Activated CD8-positive, alpha-beta T cell treated with anti-CD3 and anti-CD28 coated beads for 36 hours (primary cell): ENCODE data around the gene SLC22A4. TPM values are rescaled to one million over a fixed set of nuclear protein-coding genes. Genes with fewer than 3 reads are reported as not detected.

Source experiments
- ATAC-seq: fragments of 200-7000 bp; cut with Tn5 transposase; one replicate; pipeline ENCODE4 v1.10.0; 2021; ENCODE audit warnings: mild to moderate bottlenecking, moderate library complexity
- CTCF ChIA-PET: fragments of 350-600 bp; sonication (Branson Sonifier 250); formaldehyde crosslinking; loops from one replicate; lab custom pipeline; 2021; ENCODE audit warnings: antibody characterized with exemption; lab: Charles Lee
- POLR2A ChIA-PET: fragments of 350-600 bp; sonication (Branson Sonifier 250); formaldehyde crosslinking; loops from one replicate; lab custom pipeline; 2021; ENCODE audit warnings: antibody characterized with exemption; lab: Charles Lee
- DNase-seq: peaks from one replicate; pipeline ENCODE4 v3.0.0-alpha.2; 2020
- H3K27ac Mint-ChIP-seq: one replicate; pipeline ENCODE4 v1.8.0; 2021; ENCODE audit warnings: mild to moderate bottlenecking, mixed read lengths
- H3K27me3 Mint-ChIP-seq: one replicate; pipeline ENCODE4 v1.8.0; 2021; ENCODE audit warnings: mixed read lengths
- H3K36me3 Mint-ChIP-seq: one replicate; pipeline ENCODE4 v1.8.0; 2021; ENCODE audit warnings: low read depth, mixed read lengths
- H3K4me1 Mint-ChIP-seq: one replicate; pipeline ENCODE4 v1.8.0; 2021; ENCODE audit warnings: low read depth, mixed read lengths
- H3K4me3 Mint-ChIP-seq: one replicate; pipeline ENCODE4 v1.8.0; 2021; ENCODE audit warnings: mild to moderate bottlenecking, moderate library complexity, mixed read lengths
- H3K9me3 Mint-ChIP-seq: one replicate; pipeline ENCODE4 v1.8.0; 2021; ENCODE audit warnings: mixed read lengths
- CTCF ChIP-seq: fragments of 200-600 bp; IDR thresholded peaks from one replicate; pipeline ENCODE4 v1.8.0; 2022; ENCODE audit warnings: antibody characterized with exemption, mild to moderate bottlenecking
- intact Hi-C: fragments of 100-400 bp; cut with micrococcal nuclease; formaldehyde crosslinking; loops from one replicate; pipeline ENCODE4 v1.10.0; 2022
- total RNA-seq, 2 experiments: library from RNA; stranded (reverse); gene quantifications; one replicate each; pipeline ENCODE4 v1.2.3, GENCODE V29; 2021

Gene SLC22A4
- total RNA-seq, 2 experiments from 2014 or later: 0.74 to 0.88 TPM

DNA sequence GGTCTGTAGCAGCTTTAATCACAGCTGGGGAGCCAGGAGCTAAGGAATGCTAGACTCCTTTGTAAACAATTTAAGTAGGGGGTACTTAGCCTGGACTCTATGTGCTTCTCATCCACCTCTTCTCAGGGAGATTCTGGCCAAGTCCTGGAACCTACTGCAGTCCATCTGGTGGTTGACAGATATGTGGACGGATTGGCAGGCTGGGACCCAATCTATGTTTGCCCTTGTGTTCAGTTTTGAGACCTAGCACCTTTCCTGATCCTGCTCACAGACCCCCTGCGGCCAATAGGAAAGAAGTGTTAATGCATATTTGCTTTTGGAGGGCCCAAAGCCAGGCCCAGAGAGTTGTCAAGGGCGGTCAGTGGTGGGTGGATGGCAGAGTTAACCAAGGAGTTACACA lies 81.8 kb downstream of the SLC22A4 start:
- Mint-ChIP-seq H3K27ac (no peak overlapping the region), H3K9me3 (no peaks in the 10 kb centered on the region), H3K4me3 (no peak overlapping the region), H3K36me3 (no peaks in the 10 kb centered on the region), H3K27me3 (no peaks in the 10 kb centered on the region), H3K4me1 (peaks cover 17% of the 10 kb centered on the region)
- TF ChIP-seq CTCF: no peak
- no peak for DNase-seq
- ChIA-PET POLR2A (interaction anchor here (1.0 to 1.5 kb wide), 2 partner anchors 9 to 67 kb away, joined by 3 to 4 read pairs; no protein-coding TSS in a partner anchor), CTCF (interaction anchor here (0.7 to 1.3 kb wide), 4 partner anchors 104 to 138 kb away, joined by 3 to 4 read pairs (median 3); no protein-coding TSS in a partner anchor)
- intact Hi-C loops: loop anchor here (10.0 kb wide), 1 partner anchor 311 kb away; the partner anchor contains the start of gene IL3
- no peak for ATAC-seq

- no peak for TF ChIP-seq CTCF
- POLR2A ChIA-PET: interaction anchor here (1.0 to 1.5 kb wide), 3 partner anchors 9 to 68 kb away, joined by 3 to 4 read pairs (median 3); no protein-coding TSS in a partner anchor
- Mint-ChIP-seq H3K4me3 (no peak overlapping the region), H3K4me1 (peaks cover 8% of the 10 kb centered on the region), H3K36me3 (no peaks in the 10 kb centered on the region), H3K9me3 (no peaks in the 10 kb centered on the region), H3K27ac (no peak overlapping the region), H3K27me3 (no peaks in the 10 kb centered on the region)
- CTCF ChIA-PET: interaction anchor here (0.7 to 1.3 kb wide), 2 partner anchors 9 to 195 kb away, joined by 3 to 4 read pairs; no protein-coding TSS in a partner anchor
- intact Hi-C loops: loop anchor here (10.0 kb wide), 1 partner anchor 312 kb away; the partner anchor contains the start of gene IL3
- ATAC-seq (no peak), DNase-seq (no peak)
Observed at GRCh38 chr5:132376694-132377641, 82.8 kb downstream of the SLC22A4 start.

GRCh38 chr5:132377738-132378137 lies 83.5 kb downstream of the SLC22A4 start:
- CTCF ChIA-PET: interaction anchor here (1.2 to 1.5 kb wide), 3 partner anchors 8 to 123 kb away, joined by 4 to 8 read pairs (median 4); no protein-coding TSS in a partner anchor
- DNase-seq (no peak), ATAC-seq (no peak)
- Mint-ChIP-seq H3K4me1 (peaks cover 2% of the 10 kb centered on the region), H3K9me3 (no peaks in the 10 kb centered on the region), H3K27me3 (no peaks in the 10 kb centered on the region), H3K36me3 (no peaks in the 10 kb centered on the region), H3K27ac (no peak overlapping the region), H3K4me3 (no peak overlapping the region)
- intact Hi-C loops: loop anchor here (10.0 kb wide), 1 partner anchor 313 kb away; the partner anchor contains the start of gene IL3
- no peak for TF ChIP-seq CTCF
- POLR2A ChIA-PET: interaction anchor here (1.3 to 1.5 kb wide), 2 partner anchors 8 to 9 kb away, joined by 3 to 4 read pairs; partner anchors contain the start of gene SLC22A5

DNA sequence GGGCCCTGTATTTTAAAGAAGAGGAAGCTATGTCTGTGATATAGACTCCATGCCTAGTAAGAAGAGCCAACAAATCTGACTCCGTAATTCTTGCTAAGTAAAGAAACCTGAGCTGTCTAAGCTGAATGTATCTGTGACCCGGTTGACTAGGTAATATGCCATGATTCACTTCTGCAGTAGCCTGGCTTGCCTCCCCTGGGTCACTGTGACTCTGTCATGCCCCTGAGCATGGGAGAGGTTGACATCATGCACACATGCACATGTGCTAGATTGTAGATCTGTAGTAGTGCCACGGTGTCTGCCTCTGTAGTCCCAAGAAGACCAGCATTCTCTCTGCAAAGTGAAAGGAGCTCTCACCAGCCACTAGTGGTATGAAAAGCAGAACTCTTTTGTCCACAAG lies 84.4 kb downstream of the SLC22A4 start:
- H3K9me3 Mint-ChIP-seq: no peaks in the 10 kb centered on the region
- DNase-seq: no peak
- ATAC-seq: no peak
- POLR2A ChIA-PET: interaction anchor here (0.7 to 1.5 kb wide), 5 partner anchors 8 to 113 kb away, joined by 3 to 4 read pairs (median 3); partner anchors contain the start of genes IRF1 and SLC22A5
- H3K27ac Mint-ChIP-seq: no peak overlapping the region
- no peak for TF ChIP-seq CTCF
- H3K4me3 Mint-ChIP-seq: no peak overlapping the region
- H3K36me3 Mint-ChIP-seq: no peaks in the 10 kb centered on the region
- intact Hi-C loops: loop anchor here (10.0 kb wide), 1 partner anchor 314 kb away; the partner anchor contains the start of gene IL3
- CTCF ChIA-PET: interaction anchor here (0.7 to 1.5 kb wide), 7 partner anchors 8 to 314 kb away, joined by 3 to 8 read pairs (median 4); no protein-coding TSS in a partner anchor
- H3K27me3 Mint-ChIP-seq: no peaks in the 10 kb centered on the region
- H3K4me1 Mint-ChIP-seq: no peaks in the 10 kb centered on the region
